HG02943 (cell line): ENCODE results near the gene YARS2.

Experiments used
- ATAC-seq: cut with Tn5 transposase; IDR thresholded peaks from one replicate; pipeline ENCODE4 v1.9.1; 2021; ENCODE audit warnings: mild to moderate bottlenecking, low read depth, moderate library complexity; ENCODE audit not compliant: unreplicated experiment

YARS2 gene

DNA sequence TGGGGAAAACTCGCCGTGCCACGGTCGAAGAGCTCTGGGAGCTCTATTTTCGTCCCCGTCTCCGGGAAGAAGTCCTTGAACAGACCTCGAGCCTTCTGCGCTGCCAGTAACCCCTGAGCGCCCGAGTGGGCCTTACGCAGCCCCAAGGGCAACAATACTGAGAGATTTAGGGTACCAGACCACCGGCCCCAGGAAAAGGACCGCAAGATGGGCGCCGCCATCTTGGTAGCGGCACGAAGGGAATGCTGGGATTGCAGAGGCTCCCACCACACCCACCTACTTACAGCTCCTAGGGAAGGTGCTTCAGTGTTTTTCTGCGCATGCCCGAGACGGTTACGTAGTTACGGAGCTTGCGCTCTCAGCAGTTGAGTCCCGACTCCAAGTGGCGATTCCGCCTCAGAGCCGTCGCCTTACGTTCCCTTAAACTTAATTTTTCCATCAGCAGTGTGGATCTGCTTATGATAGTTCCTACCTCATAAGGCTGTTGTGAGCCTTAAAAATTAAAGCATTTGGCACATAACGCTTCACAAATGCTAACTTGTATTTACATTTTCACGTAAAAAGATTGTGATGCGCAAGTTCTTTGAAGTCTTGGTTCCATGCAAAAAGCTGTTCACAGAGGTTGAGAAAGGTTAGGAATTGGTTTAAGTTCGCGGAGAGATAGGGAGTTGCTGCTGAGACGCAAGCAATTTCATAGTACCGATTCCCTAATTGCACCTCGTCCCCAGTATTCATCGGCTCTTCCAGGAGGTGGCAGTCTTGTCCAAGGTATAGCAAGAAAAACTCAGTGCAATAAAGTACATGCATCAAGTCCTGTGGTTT is at the start of gene YARS2:
TSS of gene YARS2 (minus strand) at position 244 of the 822 bp plus-strand sequence. CDS start at position 221, 23 bp downstream.
- peak; percentile 92 for ATAC-seq

DNA sequence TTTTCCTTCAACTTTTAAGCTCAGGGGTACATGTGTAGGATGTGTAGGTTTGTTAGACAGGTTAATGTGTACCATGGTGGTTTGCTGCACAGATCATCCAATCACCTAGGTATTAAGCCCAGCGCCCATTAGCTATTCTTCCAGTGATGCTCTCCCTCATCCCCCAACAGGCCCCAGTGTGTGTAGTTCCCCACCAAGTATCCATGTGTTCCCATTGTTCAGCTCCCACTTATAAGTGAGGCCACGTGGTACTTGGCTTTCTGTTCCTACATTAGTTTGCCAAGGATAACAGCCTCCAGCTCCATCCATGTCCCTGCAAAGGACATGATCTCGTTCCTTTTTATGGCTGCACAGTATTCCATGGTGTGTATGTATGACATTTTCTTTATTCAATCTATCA is 48.6 kb upstream of the YARS2 start:
- ATAC-seq: no peak

DNA sequence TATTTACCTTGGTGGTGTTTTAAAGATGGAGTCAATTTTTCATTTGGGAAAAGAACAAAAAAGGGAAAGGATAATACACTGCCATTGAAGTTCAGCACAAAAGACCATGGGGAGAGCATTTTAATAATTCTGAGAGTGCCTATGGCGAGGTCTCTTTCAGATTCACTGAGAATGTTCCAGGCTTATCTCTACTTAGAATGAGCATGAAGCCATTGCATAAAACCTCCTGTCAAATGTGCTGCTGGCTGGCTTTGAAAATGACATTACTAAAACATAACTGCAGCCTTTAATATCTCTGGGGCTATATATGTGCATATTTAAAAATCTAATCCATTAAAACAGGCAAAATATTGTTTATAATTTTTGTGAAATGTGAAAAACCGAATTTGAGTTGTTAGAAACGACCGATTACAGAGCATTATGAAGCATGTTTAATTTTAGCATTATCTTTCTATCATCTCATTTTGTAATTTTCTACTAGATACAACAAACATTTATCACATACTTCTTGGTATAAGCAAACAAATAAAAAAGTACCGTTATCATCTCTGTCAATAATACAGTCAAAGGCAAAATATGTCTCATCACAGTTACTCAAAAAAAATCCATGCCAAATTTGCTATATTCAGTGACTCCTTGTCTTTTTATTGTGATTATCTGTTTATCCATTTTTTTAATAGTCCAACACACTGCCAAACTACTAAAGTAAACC is 45.7 kb upstream of the YARS2 start:
- no peak for ATAC-seq

GRCh38 chr12:32794281-32794680 is 38.6 kb upstream of the YARS2 start:
- no peak for ATAC-seq

DNA sequence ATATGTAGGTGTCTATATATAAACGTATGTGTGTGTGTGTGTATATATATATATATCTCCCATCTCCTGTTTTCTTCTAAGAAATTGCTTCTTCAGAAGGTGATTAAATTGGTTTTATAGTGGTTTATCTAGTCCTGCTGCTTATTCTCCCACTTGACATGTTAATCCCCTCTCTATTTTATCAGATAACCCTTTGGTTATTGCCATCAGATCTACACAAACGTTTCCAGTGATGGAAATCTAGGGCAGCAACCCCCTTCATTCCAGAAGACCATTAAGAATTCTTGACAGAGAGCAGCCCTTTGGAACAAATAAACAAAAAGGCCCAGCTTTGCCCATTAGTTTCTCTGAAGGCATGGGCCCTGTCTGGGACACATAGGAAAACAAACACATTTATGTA is 34.2 kb upstream of the YARS2 start:
- ATAC-seq: no peak

DNA sequence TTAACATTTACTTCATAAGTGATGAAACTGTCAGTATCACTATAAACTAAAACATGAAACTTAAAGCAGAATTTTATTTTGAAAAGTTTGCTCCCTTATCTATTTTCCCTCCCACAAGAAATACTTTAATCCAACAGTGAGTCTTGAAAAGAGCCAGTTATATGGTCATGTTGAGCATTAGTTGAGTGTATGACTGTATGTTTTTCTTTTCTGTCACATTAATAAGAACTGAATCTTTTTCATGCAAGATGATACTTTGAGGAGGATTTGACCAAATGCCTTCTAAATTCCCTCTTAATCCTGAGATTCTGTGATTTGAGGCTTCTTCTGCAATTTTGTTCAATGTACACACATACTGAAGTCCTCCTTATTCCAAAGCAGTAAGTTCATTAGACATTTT is 33.7 kb upstream of the YARS2 start:
- no peak for ATAC-seq

- no peak for ATAC-seq
These were observed 32.7 kb upstream of the YARS2 start for GRCh38 chr12:32788405-32788804.

DNA sequence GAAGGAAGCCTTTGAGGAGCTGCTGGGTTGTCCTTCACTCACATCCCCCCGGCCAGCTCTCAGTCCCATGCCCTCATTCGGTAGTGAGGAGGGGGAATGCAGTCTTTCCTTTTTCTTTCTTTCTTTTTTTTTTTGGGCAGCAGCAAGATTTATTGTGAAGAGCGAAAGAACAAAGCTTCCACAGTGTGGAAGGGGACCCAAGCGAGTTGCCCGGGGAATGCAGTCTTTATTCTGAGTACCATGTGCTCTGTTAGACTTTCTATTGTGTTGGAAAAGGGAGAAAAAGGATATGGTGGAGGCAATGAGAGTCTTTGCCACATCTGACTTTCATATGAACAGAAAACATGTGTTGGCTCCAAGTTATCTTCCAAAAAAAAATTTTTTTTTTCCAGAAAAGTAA is 29.9 kb upstream of the YARS2 start:
- ATAC-seq: no peak

DNA sequence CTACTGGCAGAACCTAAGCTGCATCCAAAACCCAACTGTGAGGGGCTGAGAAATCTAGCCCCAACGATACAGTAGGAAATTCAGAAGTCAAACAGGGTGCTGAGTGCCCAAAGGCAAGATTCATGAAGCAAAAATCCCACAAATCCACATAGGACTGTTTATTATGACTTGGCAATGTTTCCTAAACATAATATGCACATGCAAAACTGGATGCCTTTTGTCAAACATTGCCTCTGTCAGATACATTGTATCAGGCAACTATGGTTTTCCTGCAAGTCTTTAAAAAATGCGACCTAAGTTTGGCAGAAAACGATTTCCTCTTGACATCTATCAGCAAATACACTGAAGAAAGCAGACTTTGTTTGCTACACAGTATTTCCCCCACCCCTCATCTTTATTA is 27.3 kb upstream of the YARS2 start:
- no peak for ATAC-seq

DNA sequence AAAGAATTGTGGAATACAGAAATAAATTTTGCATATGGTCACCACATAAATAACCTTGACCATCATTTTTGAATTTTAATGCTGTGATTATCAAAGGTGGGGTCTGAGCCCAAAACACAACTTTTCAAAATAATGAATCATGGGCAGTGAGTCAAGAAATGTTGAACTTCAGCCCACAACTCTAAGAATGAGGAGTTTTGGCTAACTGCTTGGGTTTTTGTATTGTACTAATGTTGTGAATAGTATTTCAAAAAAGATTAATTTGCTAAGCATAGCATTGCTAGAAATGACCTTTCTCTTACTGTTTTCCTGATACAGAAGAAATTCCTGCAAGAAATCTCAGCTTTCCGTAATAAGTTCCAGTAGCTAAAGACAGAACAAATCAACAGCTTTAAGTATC is 24.4 kb upstream of the YARS2 start:
- ATAC-seq: no peak

GRCh38 chr12:32777691-32778175 is 22.0 kb upstream of the YARS2 start:
- ATAC-seq: no peak

GRCh38 chr12:32777159-32777558 is 21.5 kb upstream of the YARS2 start:
- ATAC-seq: no peak

- ATAC-seq: no peak
These were observed 20.6 kb upstream of the YARS2 start for GRCh38 chr12:32776258-32776657.

DNA sequence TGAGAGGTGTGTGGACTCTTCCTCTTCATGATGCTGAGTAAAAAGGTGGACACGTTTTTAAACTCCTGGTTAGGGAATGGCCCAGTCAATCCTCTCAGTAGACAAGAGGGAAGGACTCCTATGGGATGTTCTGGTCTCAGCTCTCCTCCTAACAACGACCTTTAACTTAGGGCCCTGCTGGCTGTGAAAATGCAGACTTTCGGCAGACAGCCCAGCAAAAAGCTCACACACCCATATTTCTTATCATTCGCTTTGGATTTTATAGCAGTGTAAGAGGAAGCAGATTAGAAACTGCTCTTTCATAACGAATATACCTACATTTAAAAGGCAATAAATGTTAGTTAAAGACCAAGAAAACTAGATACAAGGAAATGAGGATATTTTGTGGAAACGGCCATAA is 18.0 kb upstream of the YARS2 start:
- ATAC-seq: no peak

DNA sequence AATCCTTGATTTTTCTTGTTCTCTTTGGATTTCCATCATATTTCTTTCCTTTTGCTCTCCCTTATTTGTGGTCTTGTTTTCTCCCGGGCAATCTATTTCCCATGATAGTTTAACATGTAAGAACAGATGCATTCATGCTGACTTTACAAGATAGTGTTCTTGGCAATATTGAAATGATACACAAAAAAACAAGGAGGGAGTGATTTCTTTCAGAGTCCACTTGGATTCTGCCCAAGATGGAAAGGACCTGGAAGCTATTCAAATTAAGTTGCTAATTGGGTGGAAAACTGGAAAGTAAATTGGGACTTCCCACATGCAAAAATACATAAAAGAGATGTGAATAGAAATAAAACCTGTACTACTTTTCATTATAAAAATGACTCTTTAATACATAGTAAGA is 14.4 kb upstream of the YARS2 start:
- ATAC-seq: no peak

GRCh38 chr12:32768518-32768917 is 12.8 kb upstream of the YARS2 start:
- ATAC-seq: no peak

DNA sequence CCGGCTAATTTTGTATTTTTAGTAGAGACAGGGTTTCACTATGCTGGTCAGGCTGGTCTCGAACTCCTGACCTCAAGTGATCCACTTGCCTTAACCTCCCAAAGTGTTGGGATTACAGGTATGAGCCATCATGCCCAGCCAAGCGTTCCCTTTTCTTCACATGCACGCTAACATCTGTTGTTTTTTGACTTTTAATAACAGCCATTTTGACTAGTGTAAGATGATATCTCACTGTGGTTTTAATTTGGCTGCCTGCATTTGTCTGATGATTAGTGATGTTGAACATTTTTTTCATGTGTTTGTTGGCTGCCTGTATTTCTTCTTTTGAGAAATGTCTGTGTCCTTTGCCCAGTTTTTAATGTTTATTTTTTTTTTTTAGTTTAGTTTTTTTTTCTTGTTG is 10.2 kb upstream of the YARS2 start:
- no peak for ATAC-seq

GRCh38 chr12:32761716-32762115 is 6.0 kb upstream of the YARS2 start:
- no peak for ATAC-seq

- ATAC-seq: no peak
These were observed 1.5 kb upstream of the YARS2 start for GRCh38 chr12:32757157-32757556.

- ATAC-seq: no peak
These were observed 874 bp upstream of the YARS2 start for GRCh38 chr12:32756476-32757066.

DNA sequence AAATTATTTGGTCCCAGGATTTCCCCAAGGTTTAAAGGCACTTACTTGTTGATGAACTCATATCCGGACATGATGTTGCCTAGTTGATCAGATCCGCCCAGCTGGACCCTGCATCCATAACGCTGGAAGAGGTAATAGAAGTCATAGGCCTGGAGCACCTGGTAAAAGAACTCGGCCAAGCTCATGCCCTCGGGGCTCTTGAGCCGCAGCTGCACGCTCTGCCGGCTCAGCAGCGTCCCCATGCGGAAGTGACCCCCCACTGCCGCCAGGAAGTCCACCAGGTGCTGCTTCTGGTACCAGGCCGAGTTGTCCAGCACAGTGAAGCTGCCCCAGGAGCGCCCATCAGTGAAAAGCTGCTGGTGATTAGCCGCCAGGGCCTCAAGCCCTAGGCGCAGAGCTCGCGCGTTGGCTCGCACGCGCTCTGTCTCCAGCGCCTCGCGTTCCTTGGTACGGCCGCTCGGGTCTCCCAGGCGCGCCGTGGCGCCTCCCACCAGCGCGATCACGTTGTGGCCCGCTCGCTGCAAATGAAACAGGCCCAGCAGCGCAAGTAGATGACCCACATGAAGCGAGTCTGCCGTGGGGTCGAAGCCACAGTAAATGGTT is 545 bp downstream of the YARS2 start:
- peak; percentile 66 for ATAC-seq
